ENCODE data around the gene IL2RA. TPM values are rescaled to one million over a fixed set of nuclear protein-coding genes. Genes with fewer than 3 reads are reported as not detected.

IL2RA gene
- total RNA-seq, 1 experiment from 2014 or later = not detected

DNA sequence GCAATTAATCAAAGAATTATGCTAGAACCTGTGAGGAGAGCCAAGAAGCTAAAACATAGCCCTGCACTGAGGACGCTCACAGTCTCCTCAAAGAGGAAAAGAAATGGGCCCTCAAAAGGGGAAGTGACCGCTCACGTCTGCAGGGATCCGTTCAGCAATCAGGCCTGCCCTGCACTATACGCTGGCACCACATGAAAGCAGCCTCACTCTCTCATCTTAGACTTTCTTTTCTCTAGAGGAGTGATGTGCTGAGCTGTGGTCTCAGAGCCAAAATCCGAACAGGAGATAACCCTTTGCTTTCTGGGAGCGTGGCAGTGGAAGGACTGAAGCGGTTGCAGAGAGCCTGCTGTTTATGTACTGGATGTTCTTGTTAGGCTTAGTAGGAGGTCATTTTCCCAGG, 6.3 kb upstream of the IL2RA start:
- Histone ChIP-seq H3K14ac (ENCODE audit: insufficient read depth, low read length) (no peak overlapping the region; the same call in 1 of the 2 replicates), H2AK5ac (ENCODE audit: insufficient read length, low read length) (no peak overlapping the region), H3K4me2 (ENCODE audit: insufficient read depth, insufficient read length, low read length) (no peak overlapping the region), H2BK12ac (ENCODE audit: insufficient read length, low read depth, low read length) (no peak overlapping the region), H4K5ac (ENCODE audit: insufficient read length, low read depth, low read length) (no peak overlapping the region), H3K4ac (ENCODE audit: low read depth, low read length) (no peak overlapping the region), H3K56ac (ENCODE audit: insufficient read length, low read depth, low read length) (no peak overlapping the region), H2BK120ac (ENCODE audit: low read depth, low read length, poor library complexity, severe bottlenecking) (no peak overlapping the region), H2BK20ac (ENCODE audit: low read depth, low read length, poor library complexity, severe bottlenecking) (no peak overlapping the region), H3K79me2 (ENCODE audit: insufficient read depth, low read length) (no peaks in the 10 kb centered on the region), H3K9ac (ENCODE audit: extremely low read depth, insufficient read length, low read length) (no peak overlapping the region), H3K23ac (ENCODE audit: insufficient read length, low read depth, low read length) (no peak overlapping the region), H2BK5ac (ENCODE audit: insufficient read length, low read length) (no peak overlapping the region), H3K18ac (ENCODE audit: insufficient read length, low read depth, low read length) (no peak overlapping the region), H4K8ac (replicated peaks; ENCODE audit: insufficient read length, low read depth, low read length) (no peak overlapping the region), H4K91ac (ENCODE audit: insufficient read length, low read depth, low read length) (no peak overlapping the region), H2BK15ac (ENCODE audit: low read depth, low read length) (no peak overlapping the region), H3T11ph (ENCODE audit: low read length) (no peak overlapping the region), H3K9me3 (ENCODE audit: control insufficient read depth, low read depth, low read length) (no peaks in the 10 kb centered on the region), H3K27me3 (ENCODE audit: insufficient read depth, low read length) (no peaks in the 10 kb centered on the region; the same call in none of the 2 replicates), H3K23me2 (ENCODE audit: insufficient read length, low read depth, low read length, poor library complexity, severe bottlenecking) (no peaks in the 10 kb centered on the region), H3K4me1 (ENCODE audit: insufficient read depth, low read length) (no peaks in the 10 kb centered on the region), H4K20me1 (ENCODE audit: control insufficient read depth, insufficient read depth, insufficient read length) (no peaks in the 10 kb centered on the region), H3K27ac (ENCODE audit: insufficient read length, low read depth, low read length) (no peak overlapping the region), H2AFZ (ENCODE audit: low read length) (no peak overlapping the region), H3K79me1 (ENCODE audit: insufficient read depth, low read depth, low read length, poor library complexity, severe bottlenecking) (no peaks in the 10 kb centered on the region)
- Mint-ChIP-seq H3K36me3 (ENCODE audit: insufficient read depth in 1 of 3, low read depth in 3 of 3) (no peaks in the 10 kb centered on the region; a peak in 1 of 7 replicates), H3K4me3 (no peak overlapping the region), H3K4me1 (peaks cover 4 to 6% of the 10 kb centered on the region in 2 experiments), H3K27me3 (ENCODE audit: low read depth) (no peaks in the 10 kb centered on the region), H3K27ac (no peak overlapping the region; a peak in 1 of 7 replicates), H3K9me3 (peaks cover 0 to 3% of the 10 kb centered on the region in 2 experiments; a peak in 3 of 5 replicates)
- DNase-seq = no peak
- WGBS (ENCODE audit: extremely low coverage, insufficient read length, low lambda C conversion rate) = no CpG with 5 or more reads among the region's 8 CpGs
- TF ChIP-seq CTCF (conservative IDR thresholded peaks at IDR 0.05) = no peak

All from H9 (cell line).